ENCODE results near the gene CT45A5. TPM values are rescaled to one million over a fixed set of nuclear protein-coding genes. Genes with fewer than 3 reads are reported as not detected.

CT45A5 gene
- total RNA-seq, 2 experiments from 2014 or later: not detected

Other genes starting within 250 kb of the CT45A5 start
- gene CT45A1, start 71.9 kb downstream of the CT45A5 start, total RNA-seq: not detected
- gene CT45A3, start 17.3 kb downstream of the CT45A5 start, total RNA-seq: not detected
- gene CT45A6, start 17.3 kb upstream of the CT45A5 start, total RNA-seq: not detected
- gene CT45A2, start 34.5 kb upstream of the CT45A5 start, total RNA-seq: not detected
- not detected for gene CT45A7, start 51.8 kb upstream of the CT45A5 start, total RNA-seq
- not detected for gene CT45A8, start 69.0 kb upstream of the CT45A5 start, total RNA-seq
- gene CT45A9, start 86.3 kb upstream of the CT45A5 start, total RNA-seq: not detected
- not detected for gene CT45A10, start 107.9 kb upstream of the CT45A5 start, total RNA-seq
- gene SAGE1, start 108.2 kb upstream of the CT45A5 start, total RNA-seq: not detected
- 10 to 100 TPM; 35.0 to 35.6 TPM for gene MMGT1, start 188.5 kb upstream of the CT45A5 start, total RNA-seq
- gene SLC9A6, start 199.9 kb upstream of the CT45A5 start, total RNA-seq: 10 to 100 TPM; 15.9 to 18.7 TPM